ENCODE measurements around the gene SOCS7. TPM values are rescaled to one million over a fixed set of nuclear protein-coding genes. Genes with fewer than 3 reads are reported as not detected.

Gene SOCS7, protein sequence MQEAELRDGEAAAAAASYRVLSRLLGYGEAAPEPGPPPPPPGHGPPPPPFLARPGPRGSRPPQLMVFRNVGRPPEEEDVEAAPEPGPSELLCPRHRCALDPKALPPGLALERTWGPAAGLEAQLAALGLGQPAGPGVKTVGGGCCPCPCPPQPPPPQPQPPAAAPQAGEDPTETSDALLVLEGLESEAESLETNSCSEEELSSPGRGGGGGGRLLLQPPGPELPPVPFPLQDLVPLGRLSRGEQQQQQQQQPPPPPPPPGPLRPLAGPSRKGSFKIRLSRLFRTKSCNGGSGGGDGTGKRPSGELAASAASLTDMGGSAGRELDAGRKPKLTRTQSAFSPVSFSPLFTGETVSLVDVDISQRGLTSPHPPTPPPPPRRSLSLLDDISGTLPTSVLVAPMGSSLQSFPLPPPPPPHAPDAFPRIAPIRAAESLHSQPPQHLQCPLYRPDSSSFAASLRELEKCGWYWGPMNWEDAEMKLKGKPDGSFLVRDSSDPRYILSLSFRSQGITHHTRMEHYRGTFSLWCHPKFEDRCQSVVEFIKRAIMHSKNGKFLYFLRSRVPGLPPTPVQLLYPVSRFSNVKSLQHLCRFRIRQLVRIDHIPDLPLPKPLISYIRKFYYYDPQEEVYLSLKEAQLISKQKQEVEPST
- total RNA-seq = 17.3 TPM

DNA sequence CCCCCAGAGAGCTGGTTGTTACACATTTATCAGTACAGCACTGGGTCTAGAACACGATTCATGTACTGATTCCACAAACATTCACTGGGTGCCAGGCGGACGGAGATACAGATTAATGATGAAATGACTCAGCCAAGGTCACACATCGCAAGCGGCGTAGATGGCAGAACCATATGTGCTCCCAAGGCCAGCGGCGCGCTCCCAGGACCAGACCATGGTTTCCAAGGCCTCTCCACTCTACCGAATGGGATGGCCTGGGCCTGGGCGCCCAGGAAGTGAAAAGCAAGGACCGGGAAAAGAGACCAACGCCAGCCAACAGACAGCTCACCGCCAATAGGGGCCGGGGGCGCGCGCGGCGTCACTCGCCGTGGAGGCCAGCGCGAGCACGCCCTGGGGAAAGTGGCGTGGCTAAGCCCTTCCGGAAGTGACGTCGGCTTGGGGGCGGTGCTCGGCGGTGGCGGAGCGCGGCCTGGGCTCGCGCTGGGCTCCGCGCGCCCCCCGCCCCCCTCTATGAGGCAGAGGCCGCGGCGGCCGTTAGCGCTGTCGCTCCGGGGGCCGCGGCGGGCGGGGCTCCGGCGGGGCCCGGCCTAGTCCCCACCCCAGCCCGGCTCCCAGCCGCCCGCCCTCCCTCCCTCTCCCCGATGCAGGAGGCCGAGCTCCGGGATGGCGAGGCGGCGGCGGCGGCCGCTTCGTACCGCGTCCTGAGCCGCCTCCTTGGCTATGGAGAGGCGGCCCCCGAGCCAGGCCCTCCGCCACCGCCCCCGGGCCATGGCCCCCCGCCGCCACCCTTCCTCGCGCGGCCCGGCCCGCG is at the start of gene SOCS7:
Gene SOCS7 (plus strand): TSS at position 433 of the 811 bp plus-strand sequence. CDS start 209 bp downstream, at position 642.

DNA sequence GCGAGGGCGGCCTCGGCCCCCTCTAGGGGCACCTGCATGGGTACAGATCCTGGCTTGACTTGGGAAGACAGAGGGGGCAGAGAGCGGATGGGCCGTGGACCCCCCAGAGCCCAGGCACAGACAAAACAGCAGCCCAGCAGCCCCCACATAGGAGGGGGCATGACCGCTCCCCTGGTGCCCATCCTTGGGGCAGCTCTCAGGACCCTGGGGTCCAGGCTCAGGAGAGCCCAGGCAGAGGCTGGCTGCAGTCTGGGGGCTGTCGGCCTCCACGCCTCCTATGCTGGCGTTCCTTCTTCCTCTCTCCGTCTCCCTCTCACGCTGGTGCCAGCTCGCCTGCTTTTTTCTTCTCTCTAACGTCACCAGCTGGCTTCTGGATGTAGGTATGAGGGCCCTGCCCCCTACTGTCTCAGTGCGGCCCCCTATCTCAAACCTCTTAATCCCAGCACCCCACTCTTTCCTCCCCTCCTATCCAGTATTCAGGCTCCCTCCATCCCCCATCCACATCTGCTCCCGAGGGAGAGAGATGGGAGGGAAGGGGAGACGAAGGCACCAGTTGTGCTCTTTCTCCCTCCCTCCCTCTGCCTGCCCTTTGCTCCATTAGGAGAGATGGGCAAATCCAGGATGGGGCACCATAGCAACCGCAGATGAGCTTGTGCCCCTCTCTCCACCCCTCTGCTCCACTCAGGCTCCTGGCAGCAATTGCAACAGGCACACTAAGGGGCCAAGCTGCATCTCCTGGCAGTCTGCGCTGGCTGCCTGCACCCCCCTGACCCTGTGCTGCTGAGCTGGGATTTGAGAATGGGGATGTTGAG is 7.8 kb upstream of the SOCS7 start, which contains the start of gene GPR179:
Gene GPR179 (minus strand): TSS at position 349 of the 812 bp plus-strand sequence. CDS start 167 bp downstream, at position 182.

DNA sequence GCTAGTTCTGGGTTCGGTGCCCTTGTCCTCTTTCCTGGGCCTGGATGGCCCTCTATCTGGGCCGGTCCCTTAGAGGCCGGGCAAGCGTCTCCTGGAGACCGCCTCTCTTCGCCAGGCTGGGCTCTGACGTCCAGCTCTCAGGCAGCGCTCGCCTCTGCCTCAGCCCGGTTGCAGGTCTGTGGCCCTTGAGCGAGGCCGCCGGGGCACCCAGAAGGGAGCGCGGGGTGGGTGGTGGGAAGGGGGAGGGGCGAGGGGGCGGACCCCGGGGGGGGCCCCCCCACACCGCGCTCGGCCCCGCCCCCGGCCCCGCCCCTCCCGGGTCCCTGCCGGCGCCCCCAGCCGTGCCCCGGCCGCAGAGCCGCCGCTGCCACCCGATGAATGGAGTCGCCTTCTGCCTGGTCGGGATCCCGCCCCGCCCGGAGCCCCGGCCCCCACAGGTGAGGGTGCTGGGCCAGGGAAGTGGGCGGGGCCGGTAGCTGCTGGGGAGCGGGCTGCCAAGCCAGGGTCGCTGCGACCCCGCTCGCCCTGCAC is 76.5 kb downstream of the SOCS7 start, which contains the start of gene ARHGAP23:
Gene ARHGAP23 (plus strand): TSS at position 353 of the 531 bp plus-strand sequence. CDS start 22 bp downstream, at position 375.

Other genes with a start within 250 kb of the SOCS7 start
- not detected for gene TBC1D3E, start 223.9 kb upstream of the SOCS7 start, total RNA-seq
- gene TBC1D3, start 159.3 kb upstream of the SOCS7 start, total RNA-seq = not detected
- 49.2 TPM for gene MRPL45, start 54.7 kb upstream of the SOCS7 start, total RNA-seq
- 0.06 TPM for gene GPR179, start 7.9 kb upstream of the SOCS7 start, total RNA-seq
- 52.5 TPM for gene ARHGAP23, start 76.6 kb downstream of the SOCS7 start, total RNA-seq

Measured in metanephros (tissue), 1 donor.